Heart right ventricle (tissue), 16 donors: ENCODE data around the gene SLC46A3. TPM values are rescaled to one million over a fixed set of nuclear protein-coding genes. Genes with fewer than 3 reads are reported as not detected.
A peak's percentile ranks its signal among the peaks of the same experiment; 100 is the strongest.

Experiments
- ATAC-seq, 8 donors: fragments of 200-7000 bp; cut with Tn5 transposase; one replicate each; pipeline ENCODE4 v1.9.1; 2020; ENCODE audit warnings: mild to moderate bottlenecking in 8 of 8, moderate library complexity in 8 of 8, moderate number of reproducible peaks in 1 of 8
- DNase-seq, 2 donors: peaks; one replicate each; pipeline ENCODE4 v3.0.0-alpha.2; 2020
- H3K27ac ChIP-seq, 10 donors: fragments of 200-600 bp; sonication (generic) in 2 of 10; one replicate each; pipeline versions ENCODE4 v1.5.0 to v1.8.0; 2020 to 2022; ENCODE audit warnings: mild to moderate bottlenecking in 3 of 10
- H3K27me3 ChIP-seq, 7 donors: fragments of 200-600 bp; one replicate each; pipeline ENCODE4 v1.8.0; 2021 to 2022; ENCODE audit warnings: mild to moderate bottlenecking in 2 of 7
- H3K36me3 ChIP-seq, 9 donors: fragments of 200-600 bp; sonication (generic) in 1 of 9; one replicate each; pipeline versions ENCODE4 v1.5.0 to v1.8.0; 2020 to 2022; ENCODE audit warnings: mild to moderate bottlenecking in 2 of 9
- H3K4me1 ChIP-seq, 9 donors: fragments of 200-600 bp; sonication (generic) in 1 of 9; one replicate each; pipeline versions ENCODE4 v1.5.0 to v1.8.0; 2020 to 2022; ENCODE audit warnings: mild to moderate bottlenecking in 4 of 9
- H3K4me3 ChIP-seq, 10 donors: fragments of 200-600 bp; sonication (generic) in 2 of 10; one replicate each; pipeline versions ENCODE4 v1.5.0 to v1.8.0; 2020 to 2022; ENCODE audit warnings: mild to moderate bottlenecking in 7 of 10, moderate library complexity in 2 of 10
- H3K9me3 ChIP-seq, 11 donors: fragments of 200-600 bp in 10 of 11; sonication (generic) in 2 of 11; one replicate each; pipeline versions ENCODE4 v1.5.0 to v1.8.0; 2013 to 2022; ENCODE audit warnings: mild to moderate bottlenecking in 2 of 11, control low read depth in 1 of 11, moderate library complexity in 1 of 11
- CTCF ChIP-seq, 9 donors: fragments of 200-600 bp; sonication (generic) in 2 of 9; IDR thresholded peaks; one replicate each; pipeline versions ENCODE4 v1.5.0 to v1.8.0; 2021 to 2022; ENCODE audit warnings: antibody characterized with exemption in 9 of 9, mild to moderate bottlenecking in 5 of 9, moderate library complexity in 1 of 9
- WGBS, 2 donors: extraction: QIAGEN DNeasy Blood & Tissue Kit; methylation state at CpG; one replicate each; pipeline ENCODE4 v1.1.7; 2013; ENCODE audit warnings: inconsistent platforms in 1 of 2; 5-methylcytosine and 5-hydroxymethylcytosine counted together
- intact Hi-C, 10 donors: fragments of 100-400 bp; cut with DNase I; formaldehyde crosslinking; loops; one replicate each; pipeline versions ENCODE4 v1.11.1 to v1.14.2; 2022
- polyA plus RNA-seq, 2 donors: library from polyadenylated mRNA; stranded (reverse); fragments of 200-250 nt; gene quantifications; one replicate each; pipeline ENCODE4 v1.2.3, GENCODE V29; 2013
- total RNA-seq, 10 donors: library from RNA; stranded (reverse); fragmentation: NEBNext Ultra II Directional in 3 of 10; extraction: Animal tissue kit (Norgen Biotek cat#: 25700) in 3 of 10; gene quantifications; one replicate each; pipeline versions ENCODE4 v1.2.1 to v1.2.4, GENCODE V29; 2021 to 2023
- donor health status: Arrhythmogenic right ventricular cardiomyopathy.
- donor health status: ischemic (EF 13 %, LVEDD 7.1; RV severe dilation, severe dysfunction).
- donor health status: healthy with polysubstance abuse.
- donor health status: DM: no; HTN: yes; CAD: no.
- donor health status: DM: no; HTN: no; CAD: no.
- donor health status: ischemic (EF 25% LVEDD 6.9; RV normal size, moderate dysfunction).
- donor health status: ischemic (EF 25% LVEDD 5.7; RV mildly dilated, moderate dysfunction).
- donor health status: healthy.
- donor health status: DM: yes; HTN: yes; CAD: no.
- donor health status: Ischemic cardiomyopathy.
- donor health status: ischemic (EF 35%, LVEDD 5.7; RV mildly dilated, moderate dysfunction).
- donor health status: nonischemic (EF 11% LVEDD 7.7; RV severe dilation, severe dysfunction).
- donor health status: DM: yes; HTN: yes; CAD: no.
- donor health status: PGD.
- donor health status: ischemic (EF 29% LVEDD 5.4; RV normal size, mild dysfunction).
- donor health status: nonischemic (EF 23%, LVEDD 6.1; RV moderate dilation, normal function).

The SLC46A3 gene
- total and polyA plus RNA-seq, 12 donors: 9.1 to 19.3 (median 13.0) TPM

- WGBS, 2 donors: 1% methylated on average over 8 of the region's 8 CpGs
- H3K27me3 ChIP-seq: no peaks in the 10 kb centered on the region
- peak overlapping the region; percentile 74 to 95 (median 89) for H3K4me3 ChIP-seq
- DNase-seq: no peak
- peaks cover 11 to 67% (median 51%) of the 10 kb centered on the region in 9 donors for H3K4me1 ChIP-seq
- no peaks in the 10 kb centered on the region for H3K9me3 ChIP-seq
- peaks cover 0 to 33% (median 14%) of the 10 kb centered on the region in 9 donors for H3K36me3 ChIP-seq
- H3K27ac ChIP-seq: peak overlapping the region; percentile 83 to 99 (median 98)
- ATAC-seq: peak in 6 of 8 donors; percentile 14 to 36 (median 29)
- intact Hi-C loops: loop anchor here in 4 of 10 donors (2.0 to 5.0 kb wide), 7 partner anchors 18 to 520 kb away; partner anchors contain the start of genes SLC46A3 (in 2 of the 4), FLT1 (in 1 of the 4) and PAN3 (in 1 of the 4)
- TF ChIP-seq CTCF (IDR thresholded peaks at IDR 0.05): no peak
Measured at GRCh38 chr13:28658539-28658795, 60.3 kb downstream of the SLC46A3 start.

- WGBS, 2 donors: 20 to 24% methylated on average over 12 of the region's 12 CpGs
- H3K4me3 ChIP-seq: peak overlapping the region; percentile 74 to 95 (median 89)
- peak in 6 of 9 donors; percentile 12 to 50 (median 29) for TF ChIP-seq CTCF (IDR thresholded peaks at IDR 0.05)
- no peaks in the 10 kb centered on the region for H3K9me3 ChIP-seq
- peak in 4 of 8 donors; percentile 2 to 32 (median 20) for ATAC-seq
- H3K27me3 ChIP-seq: no peaks in the 10 kb centered on the region
- H3K27ac ChIP-seq: peak overlapping the region; percentile 83 to 99 (median 98)
- H3K36me3 ChIP-seq: peaks cover 0 to 28% (median 9%) of the 10 kb centered on the region in 9 donors
- no peak for DNase-seq
- intact Hi-C loops: loop anchor here in 4 of 10 donors (2.0 to 5.0 kb wide), 7 partner anchors 17 to 519 kb away; partner anchors contain the start of genes SLC46A3 (in 2 of the 4), FLT1 (in 1 of the 4) and PAN3 (in 1 of the 4)
- peaks cover 11 to 69% (median 51%) of the 10 kb centered on the region in 9 donors for H3K4me1 ChIP-seq
Measured at GRCh38 chr13:28657784-28658538, 60.8 kb downstream of the SLC46A3 start.

GRCh38 chr13:28655561-28655960 is 63.2 kb downstream of the SLC46A3 start:
- Histone ChIP-seq H3K4me1 (peaks cover 11 to 56% (median 33%) of the 10 kb centered on the region in 9 donors), H3K36me3 (peaks cover 0 to 4% (median 0%) of the 10 kb centered on the region in 9 donors), H3K27ac (peak overlapping the region in 6 of 10 donors; percentile 12 to 99 (median 99)), H3K4me3 (no peak overlapping the region), H3K9me3 (no peaks in the 10 kb centered on the region), H3K27me3 (no peaks in the 10 kb centered on the region)
- no peak for TF ChIP-seq CTCF (IDR thresholded peaks at IDR 0.05)
- intact Hi-C loops: loop anchor here in 3 of 10 donors (5.0 kb wide), 3 partner anchors 62 to 333 kb away; partner anchors contain the start of genes FLT1 (in 1 of the 3) and SLC46A3 (in 1 of the 3)
- WGBS, 2 donors: 58 to 71% methylated on average over 3 of the region's 3 CpGs
- no peak for ATAC-seq
- DNase-seq: no peak

- no peak for TF ChIP-seq CTCF (IDR thresholded peaks at IDR 0.05)
- WGBS, 2 donors: 100% methylated on average over 1 of the region's 1 CpG
- Histone ChIP-seq H3K9me3 (no peaks in the 10 kb centered on the region), H3K4me3 (no peak overlapping the region), H3K36me3 (no peaks in the 10 kb centered on the region), H3K27ac (no peak overlapping the region), H3K27me3 (no peaks in the 10 kb centered on the region), H3K4me1 (peaks cover 8 to 47% (median 23%) of the 10 kb centered on the region in 9 donors)
- intact Hi-C loops: no loop called here
- DNase-seq (no peak), ATAC-seq (no peak)
Measured at GRCh38 chr13:28654276-28654675, 64.5 kb downstream of the SLC46A3 start.
